ENCODE measurements around the gene CIDEB. TPM values are rescaled to one million over a fixed set of nuclear protein-coding genes. Genes with fewer than 3 reads are reported as not detected.

The CIDEB gene
- total RNA-seq, 1 experiment from 2014 or later: 1.7 TPM

DNA sequence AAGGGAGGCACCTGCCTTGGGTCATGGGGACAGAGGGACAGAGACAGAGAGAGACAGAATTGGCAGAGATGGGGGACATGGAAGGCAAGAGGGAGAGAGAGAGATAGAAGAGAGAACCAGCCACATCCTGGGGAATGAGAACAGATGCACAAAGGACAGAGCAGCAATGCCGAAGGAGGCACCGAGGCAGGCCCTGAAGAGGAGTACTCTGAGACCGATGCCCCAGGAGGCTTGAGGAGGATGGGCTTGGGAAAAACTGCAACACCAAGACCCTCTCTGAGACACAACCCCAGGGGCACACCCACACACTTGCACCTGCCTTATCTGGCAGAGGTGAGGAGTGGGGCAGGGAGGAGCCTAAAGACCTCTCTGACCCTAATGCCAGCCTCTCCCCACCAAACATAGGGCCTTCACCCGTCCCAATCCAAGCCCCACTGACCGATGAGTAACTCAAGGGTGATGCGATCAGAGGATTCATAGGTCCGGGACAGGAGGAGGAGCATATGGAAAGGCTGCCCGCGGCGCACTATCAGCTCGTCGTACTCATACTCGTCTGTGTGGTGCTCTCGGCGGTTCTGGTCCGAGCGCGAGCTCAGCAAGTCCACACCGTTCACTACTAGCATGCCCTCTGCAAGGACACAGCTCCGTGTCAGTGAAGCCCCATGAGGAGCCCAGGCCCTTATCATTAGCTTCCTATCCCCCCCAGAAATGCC lies 46.4 kb downstream of the CIDEB start:
- DNase-seq (ENCODE audit: low spot score): no peak
- in situ Hi-C loops (cut with HindIII; ENCODE audit: low sequenced_read_pairs): no loop called here

DNA sequence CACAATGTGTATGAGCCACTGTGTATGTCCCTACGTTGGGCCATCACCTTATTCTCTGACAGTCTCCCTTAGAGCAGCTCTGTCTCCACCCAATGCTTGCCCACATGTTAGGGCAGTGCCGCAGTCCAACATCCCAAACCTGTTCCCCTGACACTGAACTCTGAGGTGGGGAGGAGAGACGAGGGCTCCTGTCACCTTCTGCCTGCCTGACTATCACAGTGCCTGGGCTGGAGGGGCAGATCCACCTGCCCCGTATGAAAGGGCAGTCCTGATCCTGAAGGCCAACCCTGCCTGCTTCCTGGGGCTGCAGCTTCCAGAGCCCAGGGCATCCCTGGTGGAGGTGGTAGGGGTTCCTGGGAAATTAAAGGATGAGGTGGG lies 47.0 kb downstream of the CIDEB start:
- no peak for DNase-seq (ENCODE audit: low spot score)

DNA sequence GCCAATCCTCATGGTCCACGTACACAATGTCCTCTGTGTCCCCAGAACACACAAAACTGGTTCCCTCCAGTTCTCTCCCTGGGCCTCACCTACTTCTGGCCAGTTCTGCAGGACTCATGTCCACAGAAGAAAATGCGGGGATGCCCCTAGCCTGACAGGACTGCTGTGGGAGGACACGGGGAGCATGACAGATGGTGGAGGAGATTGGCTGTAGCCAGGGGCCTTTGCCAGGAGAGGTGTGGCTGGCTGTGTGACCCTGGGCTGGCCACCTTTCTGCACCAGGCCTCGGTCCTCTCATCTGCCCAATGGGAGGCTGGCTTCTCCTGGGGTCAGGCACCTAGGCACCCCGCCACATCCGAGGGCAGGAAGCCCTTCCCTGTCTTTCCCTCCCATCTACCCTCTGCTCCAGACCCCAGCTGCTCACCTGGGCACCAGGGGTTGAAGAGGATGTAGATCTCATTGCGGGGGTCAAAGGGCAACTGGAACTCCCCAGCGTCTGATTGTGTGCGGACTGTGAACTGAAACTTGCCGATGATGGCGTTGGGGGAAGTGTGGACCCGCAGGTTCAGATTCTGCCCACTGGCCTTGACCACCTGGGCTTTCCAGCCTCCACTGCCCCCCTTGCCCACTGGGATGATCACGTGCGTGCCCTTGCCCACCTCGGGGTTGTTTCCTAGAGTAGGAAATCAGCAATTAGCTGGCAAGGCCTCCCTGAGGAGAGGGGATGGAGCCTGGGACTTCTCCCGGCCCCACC lies 47.6 kb downstream of the CIDEB start:
- in situ Hi-C loops (cut with HindIII; ENCODE audit: low sequenced_read_pairs): no loop called here
- no peak for DNase-seq (ENCODE audit: low spot score)

More for the DNA sequence above, 47.0 kb downstream of the CIDEB start:
- in situ Hi-C loops (cut with HindIII; ENCODE audit: low sequenced_read_pairs): no loop called here

DNA sequence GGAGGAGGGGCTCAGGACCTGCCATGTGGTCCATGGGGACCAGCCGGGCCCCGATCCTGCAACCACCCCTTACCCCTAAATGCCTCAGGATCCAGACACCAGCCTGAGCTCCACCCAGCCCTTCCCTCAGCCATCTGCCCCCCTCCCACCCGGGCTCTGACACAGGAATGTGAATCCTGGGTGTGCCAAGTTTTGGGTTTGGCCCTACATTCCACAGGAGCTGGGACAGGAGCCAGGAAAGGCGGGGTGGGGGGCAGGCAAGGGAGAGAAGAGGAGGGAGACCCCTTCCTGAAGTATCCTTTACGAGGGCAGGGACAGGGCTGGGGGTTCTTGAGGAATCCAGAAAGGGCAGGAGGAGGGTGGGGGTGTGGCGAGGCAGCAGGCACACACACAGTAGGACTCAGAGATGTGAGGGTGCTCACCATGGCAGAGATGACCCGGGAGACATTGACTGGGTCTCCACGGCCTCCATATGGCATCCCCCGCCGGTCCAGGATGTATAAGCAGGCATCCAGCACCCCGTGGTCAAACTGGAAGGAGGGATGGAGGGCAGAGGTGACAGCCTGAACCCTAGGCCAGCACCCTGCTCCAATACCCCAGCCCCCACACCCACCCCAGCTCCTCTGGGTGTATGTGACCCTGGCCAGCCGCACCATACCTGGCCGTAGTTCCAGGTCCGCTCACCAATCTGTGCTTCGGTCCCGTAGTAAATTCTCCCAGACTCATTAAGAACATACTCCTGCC lies 48.3 kb downstream of the CIDEB start:
- in situ Hi-C loops (cut with HindIII; ENCODE audit: low sequenced_read_pairs): no loop called here
- DNase-seq (ENCODE audit: low spot score): no peak

DNA sequence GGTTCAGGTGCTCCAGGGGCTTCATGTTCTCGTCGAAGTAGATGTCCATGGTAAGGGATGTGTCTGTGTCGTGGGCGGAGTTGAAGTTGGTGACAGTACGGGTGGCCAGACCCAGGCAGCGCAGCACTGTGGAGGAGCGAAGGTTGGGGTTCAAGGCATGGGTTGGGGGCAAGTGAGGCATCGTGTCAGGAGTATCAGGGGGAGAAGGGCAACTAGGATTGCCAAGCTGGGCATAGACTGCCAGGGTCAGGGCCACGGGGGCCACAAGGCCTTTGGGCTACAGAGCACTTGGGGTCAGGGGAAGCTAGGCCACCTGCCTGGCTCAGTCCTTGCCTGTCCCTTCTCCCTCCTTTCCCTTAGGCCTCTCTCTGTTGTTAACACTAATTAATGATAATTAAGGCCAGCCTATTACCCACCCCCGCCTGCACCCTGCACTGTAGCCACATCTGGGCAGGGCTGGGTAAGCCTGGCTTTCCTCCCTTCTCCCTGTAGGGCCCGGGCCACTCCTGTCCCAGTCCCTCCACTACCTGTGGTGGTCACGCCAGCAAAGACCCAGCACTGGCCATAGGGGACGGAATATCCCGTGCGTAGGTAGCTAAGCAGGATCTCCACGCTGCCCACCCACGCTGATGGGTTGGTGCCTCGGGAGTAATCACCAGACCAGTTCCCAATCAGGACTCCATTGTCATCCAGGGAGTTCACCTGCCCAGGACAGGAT lies 49.1 kb downstream of the CIDEB start:
- DNase-seq (ENCODE audit: low spot score): no peak
- in situ Hi-C loops (cut with HindIII; ENCODE audit: low sequenced_read_pairs): no loop called here

DNA sequence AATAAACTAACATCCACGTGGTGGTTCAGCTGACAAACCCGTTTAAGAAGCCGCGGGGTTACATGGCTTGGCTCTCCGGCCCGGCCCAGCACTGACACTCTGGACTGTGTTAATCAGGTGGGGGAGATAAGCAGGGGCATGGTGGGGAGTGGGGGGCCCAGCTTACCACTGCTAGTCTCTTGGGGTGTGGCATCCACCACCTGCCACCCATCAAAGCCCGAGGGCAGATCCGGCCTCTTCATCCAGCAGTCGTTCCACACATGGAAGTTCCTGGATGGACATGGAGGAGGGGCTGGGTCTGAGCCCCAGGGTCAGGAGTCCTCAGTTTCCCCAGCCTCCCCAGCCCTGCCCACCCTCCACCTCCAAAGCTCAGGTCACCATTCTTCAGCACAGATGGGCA lies 49.7 kb downstream of the CIDEB start:
- no peak for DNase-seq (ENCODE audit: low spot score)
- in situ Hi-C loops (cut with HindIII; ENCODE audit: low sequenced_read_pairs): no loop called here

DNA sequence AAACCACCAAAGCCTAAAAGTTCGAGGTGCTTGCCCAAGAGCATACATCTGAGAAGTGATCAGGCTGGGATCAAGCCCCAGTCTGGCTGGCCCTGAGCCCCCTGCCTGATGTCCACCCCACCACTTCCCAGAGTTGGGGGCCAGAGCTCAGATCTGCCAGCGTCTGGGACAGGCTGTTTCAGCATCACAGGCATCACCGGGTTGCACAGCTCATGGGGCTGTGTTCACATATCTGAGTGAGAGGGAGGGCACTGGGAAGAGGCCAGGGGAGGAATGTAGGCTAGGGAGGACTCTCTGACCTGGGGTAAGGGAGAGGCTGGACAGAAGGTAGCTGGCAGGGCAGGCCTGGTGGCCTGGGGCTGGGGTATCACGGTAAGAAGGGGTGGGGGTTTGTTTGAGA lies 50.8 kb downstream of the CIDEB start:
- in situ Hi-C loops (cut with HindIII; ENCODE audit: low sequenced_read_pairs): no loop called here
- no peak for DNase-seq (ENCODE audit: low spot score)

DNA sequence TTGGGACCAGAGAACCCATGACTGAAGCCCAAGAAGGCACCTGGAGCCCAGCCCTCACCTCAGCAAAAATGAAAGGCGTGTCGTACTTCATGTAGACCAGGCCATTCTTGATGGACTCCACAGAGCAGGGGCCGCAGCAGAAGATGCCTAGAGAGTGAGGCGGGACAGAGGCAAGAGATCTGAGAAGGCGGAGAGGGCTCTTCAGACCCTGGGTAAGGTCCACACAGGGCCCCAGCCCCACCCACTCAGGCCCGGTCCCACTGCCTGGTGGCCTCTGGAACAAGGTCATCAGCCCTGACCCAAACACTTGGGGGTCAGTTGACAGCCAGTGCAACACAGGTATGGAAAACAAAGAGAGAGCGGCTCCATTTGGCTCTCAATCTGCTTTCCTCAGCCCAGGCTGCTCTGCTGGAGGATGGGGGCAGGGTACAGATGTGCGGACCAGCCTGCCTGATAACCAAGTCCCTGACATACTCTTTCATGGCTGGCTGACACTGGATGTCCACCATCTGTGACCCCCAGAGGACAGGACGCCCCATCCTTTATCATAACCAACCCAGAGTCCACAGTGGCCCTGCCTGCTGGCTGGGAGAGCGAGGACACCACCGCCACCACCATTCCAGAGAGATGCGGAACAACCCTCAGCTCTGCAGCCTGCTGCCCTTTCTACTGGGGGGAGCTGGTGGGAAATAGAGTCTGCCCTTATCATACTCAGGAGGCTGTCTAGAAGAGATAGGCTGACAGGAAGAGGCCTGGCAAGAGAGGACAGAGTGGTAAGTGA lies 51.7 kb downstream of the CIDEB start:
- no peak for DNase-seq (ENCODE audit: low spot score)
- in situ Hi-C loops (cut with HindIII; ENCODE audit: low sequenced_read_pairs): no loop called here

DNA sequence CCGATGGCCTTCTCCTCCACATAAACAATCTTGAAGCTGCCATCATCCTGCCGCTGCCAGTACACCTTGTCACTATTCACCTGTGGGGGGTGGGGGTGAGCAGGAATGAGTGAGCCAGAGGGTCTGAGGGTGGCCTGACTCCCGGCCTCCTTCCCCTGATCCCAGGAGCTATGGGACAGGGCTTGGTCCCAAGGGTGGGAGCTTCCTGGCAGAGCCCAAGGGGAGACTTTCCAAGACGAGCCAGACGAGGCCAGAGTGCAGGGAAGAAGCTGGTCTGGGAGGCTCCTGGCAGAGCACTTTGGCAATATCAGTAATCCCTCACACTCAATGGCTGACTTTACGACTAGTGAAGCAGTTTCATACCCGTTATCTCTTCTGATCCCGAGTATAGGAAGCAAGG lies 52.3 kb downstream of the CIDEB start:
- DNase-seq (ENCODE audit: low spot score): no peak
- in situ Hi-C loops (cut with HindIII; ENCODE audit: low sequenced_read_pairs): no loop called here

Other genes with a start within 250 kb of the CIDEB start
- not detected in 2 replicates for gene CPNE6, start 236.4 kb downstream of the CIDEB start, total RNA-seq (2014; rRNA removed; shearing (Covaris generic))
- gene PCK2, start 213.7 kb downstream of the CIDEB start, total RNA-seq (2014; rRNA removed; shearing (Covaris generic)): 64.7 and 86.2 TPM in 2 replicates
- gene DCAF11, start 193.2 kb downstream of the CIDEB start, total RNA-seq (2014; rRNA removed; shearing (Covaris generic)): 93.8 and 125 TPM in 2 replicates
- 1.3 and 2.8 TPM in 2 replicates for gene NRL, start 193.0 kb downstream of the CIDEB start, total RNA-seq (2014; rRNA removed; shearing (Covaris generic))
- 0.88 TPM in 1 of 2 replicates, not detected in the other for gene FITM1, start 177.3 kb downstream of the CIDEB start, total RNA-seq (2014; rRNA removed; shearing (Covaris generic))
- gene PSME1, start 171.8 kb downstream of the CIDEB start, total RNA-seq (2014; rRNA removed; shearing (Covaris generic)): 57.9 and 58.0 TPM in 2 replicates
- gene EMC9, start 166.4 kb downstream of the CIDEB start, total RNA-seq (2014; rRNA removed; shearing (Covaris generic)): 33.6 and 45.0 TPM in 2 replicates
- gene PSME2, start 161.4 kb downstream of the CIDEB start, total RNA-seq (2014; rRNA removed; shearing (Covaris generic)): 162 and 168 TPM in 2 replicates
- 51.9 and 89.7 TPM in 2 replicates for gene RNF31, start 160.5 kb downstream of the CIDEB start, total RNA-seq (2014; rRNA removed; shearing (Covaris generic))
- gene IRF9, start 146.7 kb downstream of the CIDEB start, total RNA-seq (2014; rRNA removed; shearing (Covaris generic)): 8.3 and 14.1 TPM in 2 replicates
- gene REC8, start 135.9 kb downstream of the CIDEB start, total RNA-seq (2014; rRNA removed; shearing (Covaris generic)): 0.31 TPM in 1 of 2 replicates, not detected in the other
- 79.5 and 80.4 TPM in 2 replicates for gene IPO4, start 119.2 kb downstream of the CIDEB start, total RNA-seq (2014; rRNA removed; shearing (Covaris generic))
- 26.6 and 50.0 TPM in 2 replicates for gene TM9SF1, start 112.5 kb downstream of the CIDEB start, total RNA-seq (2014; rRNA removed; shearing (Covaris generic))
- not detected in 2 replicates for gene TSSK4, start 102.3 kb downstream of the CIDEB start, total RNA-seq (2014; rRNA removed; shearing (Covaris generic))
- gene CHMP4A, start 94.5 kb downstream of the CIDEB start, total RNA-seq (2014; rRNA removed; shearing (Covaris generic)): 30.8 and 40.4 TPM in 2 replicates
- gene MDP1, start 91.9 kb downstream of the CIDEB start, total RNA-seq (2014; rRNA removed; shearing (Covaris generic)): 16.6 and 16.9 TPM in 2 replicates
- gene NEDD8, start 75.6 kb downstream of the CIDEB start, total RNA-seq (2014; rRNA removed; shearing (Covaris generic)): 168 and 186 TPM in 2 replicates
- gene GMPR2, start 75.0 kb downstream of the CIDEB start, total RNA-seq (2014; rRNA removed; shearing (Covaris generic)): 116 and 132 TPM in 2 replicates
- gene TINF2, start 65.4 kb downstream of the CIDEB start, total RNA-seq (2014; rRNA removed; shearing (Covaris generic)): 38.1 and 63.0 TPM in 2 replicates
- 0.10 TPM in 1 of 2 replicates, not detected in the other for gene TGM1, start 44.8 kb downstream of the CIDEB start, total RNA-seq (2014; rRNA removed; shearing (Covaris generic))
- gene RABGGTA, start 36.4 kb downstream of the CIDEB start, total RNA-seq (2014; rRNA removed; shearing (Covaris generic)): 19.0 and 23.6 TPM in 2 replicates
- 3.8 and 11.4 TPM in 2 replicates for gene DHRS1, start 8.2 kb downstream of the CIDEB start, total RNA-seq (2014; rRNA removed; shearing (Covaris generic))
- 28.7 and 28.9 TPM in 2 replicates for gene NOP9, start 8.1 kb downstream of the CIDEB start, total RNA-seq (2014; rRNA removed; shearing (Covaris generic))
- 1.8 and 5.4 TPM in 2 replicates for gene LTB4R2, start 2.2 kb upstream of the CIDEB start, total RNA-seq (2014; rRNA removed; shearing (Covaris generic))
- 1.6 and 5.7 TPM in 2 replicates for gene LTB4R, start 3.5 kb upstream of the CIDEB start, total RNA-seq (2014; rRNA removed; shearing (Covaris generic))
- gene ADCY4, start 27.1 kb upstream of the CIDEB start, total RNA-seq (2014; rRNA removed; shearing (Covaris generic)): not detected in 2 replicates
- gene RIPK3, start 32.0 kb upstream of the CIDEB start, total RNA-seq (2014; rRNA removed; shearing (Covaris generic)): not detected in 2 replicates
- 41.4 and 45.5 TPM in 2 replicates for gene NFATC4, start 60.2 kb upstream of the CIDEB start, total RNA-seq (2014; rRNA removed; shearing (Covaris generic))
- gene NYNRIN, start 91.0 kb upstream of the CIDEB start, total RNA-seq (2014; rRNA removed; shearing (Covaris generic)): 19.7 and 24.1 TPM in 2 replicates
- gene CBLN3, start 121.7 kb upstream of the CIDEB start, total RNA-seq (2014; rRNA removed; shearing (Covaris generic)): 0.25 and 0.88 TPM in 2 replicates
- 41.9 and 54.9 TPM in 2 replicates for gene KHNYN, start 122.0 kb upstream of the CIDEB start, total RNA-seq (2014; rRNA removed; shearing (Covaris generic))
- 49.2 and 56.4 TPM in 2 replicates for gene SDR39U1, start 134.8 kb upstream of the CIDEB start, total RNA-seq (2014; rRNA removed; shearing (Covaris generic))
- gene CMA1, start 200.3 kb upstream of the CIDEB start, total RNA-seq (2014; rRNA removed; shearing (Covaris generic)): not detected in 2 replicates